ENCODE data around the gene GPX1.

Gene GPX1

GRCh38 chr3:49310677-49311076 lies 47.5 kb downstream of the GPX1 start:
- no peak for DNase-seq
